ENCODE measurements around the gene CDC42EP2.

CDC42EP2 gene

DNA sequence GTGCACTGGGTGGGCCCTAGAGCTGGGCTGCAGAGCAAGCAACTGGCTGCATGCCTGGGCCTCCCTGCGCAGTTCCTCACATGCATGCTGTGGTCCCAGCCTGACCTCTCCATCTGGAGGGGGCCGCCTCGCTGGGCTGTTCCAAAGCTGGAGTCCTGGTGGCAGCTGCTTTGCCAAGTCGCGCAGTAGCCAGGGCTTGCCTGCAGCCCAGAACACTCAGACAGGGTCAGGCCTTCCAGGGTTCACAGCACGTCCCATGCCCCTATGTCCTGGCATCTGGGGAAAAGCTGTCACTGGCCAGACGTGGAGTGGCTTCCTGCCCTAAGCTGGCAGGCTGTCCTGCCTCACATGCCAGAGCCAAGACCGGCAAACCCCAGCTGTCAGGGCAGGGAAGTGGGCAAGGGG, 16.5 kb upstream of the CDC42EP2 start:
- no peak for DNase-seq

DNA sequence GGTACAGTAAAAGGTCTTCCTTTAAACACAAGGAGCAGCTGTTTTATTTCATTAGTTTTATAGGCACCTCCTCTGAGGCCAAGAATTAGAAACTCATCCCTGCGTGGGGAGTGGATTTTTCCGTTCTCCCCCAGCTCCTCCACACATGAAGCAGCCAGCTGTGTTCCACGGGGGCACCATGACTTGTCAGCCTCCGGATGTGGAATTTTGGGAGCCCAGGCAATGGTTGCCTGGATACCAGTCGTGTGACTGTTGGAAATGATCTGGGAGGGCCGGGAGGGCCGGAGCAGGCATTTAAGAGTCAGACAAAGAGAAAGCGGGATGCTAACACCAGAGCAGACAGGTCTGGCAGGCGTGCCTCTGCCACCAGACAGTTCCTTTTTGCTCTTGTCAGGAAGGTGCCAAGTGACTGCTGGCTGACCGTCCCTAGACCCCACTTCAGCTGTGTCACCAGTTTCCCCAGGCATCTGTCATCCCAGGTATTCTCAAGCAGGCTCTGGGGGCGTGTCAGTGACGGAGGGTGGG, 15.9 kb upstream of the CDC42EP2 start:
- no peak for DNase-seq

DNA sequence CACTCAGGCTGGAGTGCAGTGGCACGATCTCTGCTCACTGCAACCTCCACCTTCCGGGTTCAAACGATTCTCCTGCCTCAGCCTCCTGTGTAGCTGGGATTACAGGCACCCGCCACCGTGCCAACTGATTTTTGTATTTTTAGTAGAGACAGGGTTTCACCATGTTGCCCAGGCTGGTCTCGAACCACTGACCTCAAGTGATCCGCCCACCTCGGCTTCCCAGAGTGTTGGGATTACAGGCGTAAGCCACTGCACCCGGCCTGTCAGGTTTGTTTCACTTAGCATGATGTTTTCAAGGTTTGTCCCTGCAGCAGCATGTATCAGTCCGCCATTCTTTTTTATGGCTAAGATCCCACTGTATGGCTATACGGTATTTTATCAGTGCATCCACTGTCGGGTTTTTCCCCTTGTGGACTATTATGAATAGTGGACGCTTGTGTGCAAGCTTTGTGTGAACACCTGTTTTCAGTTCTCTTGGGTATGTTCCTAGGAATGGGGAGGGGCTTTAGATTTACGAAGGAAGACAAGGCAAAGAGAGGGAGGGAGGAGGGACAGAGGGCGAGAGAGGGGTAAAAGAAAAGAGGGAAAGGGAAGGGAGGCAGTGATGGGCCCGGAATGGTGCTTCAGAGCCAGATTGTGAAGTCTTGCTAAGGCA, 13.9 kb upstream of the CDC42EP2 start:
- DNase-seq = no peak

DNA sequence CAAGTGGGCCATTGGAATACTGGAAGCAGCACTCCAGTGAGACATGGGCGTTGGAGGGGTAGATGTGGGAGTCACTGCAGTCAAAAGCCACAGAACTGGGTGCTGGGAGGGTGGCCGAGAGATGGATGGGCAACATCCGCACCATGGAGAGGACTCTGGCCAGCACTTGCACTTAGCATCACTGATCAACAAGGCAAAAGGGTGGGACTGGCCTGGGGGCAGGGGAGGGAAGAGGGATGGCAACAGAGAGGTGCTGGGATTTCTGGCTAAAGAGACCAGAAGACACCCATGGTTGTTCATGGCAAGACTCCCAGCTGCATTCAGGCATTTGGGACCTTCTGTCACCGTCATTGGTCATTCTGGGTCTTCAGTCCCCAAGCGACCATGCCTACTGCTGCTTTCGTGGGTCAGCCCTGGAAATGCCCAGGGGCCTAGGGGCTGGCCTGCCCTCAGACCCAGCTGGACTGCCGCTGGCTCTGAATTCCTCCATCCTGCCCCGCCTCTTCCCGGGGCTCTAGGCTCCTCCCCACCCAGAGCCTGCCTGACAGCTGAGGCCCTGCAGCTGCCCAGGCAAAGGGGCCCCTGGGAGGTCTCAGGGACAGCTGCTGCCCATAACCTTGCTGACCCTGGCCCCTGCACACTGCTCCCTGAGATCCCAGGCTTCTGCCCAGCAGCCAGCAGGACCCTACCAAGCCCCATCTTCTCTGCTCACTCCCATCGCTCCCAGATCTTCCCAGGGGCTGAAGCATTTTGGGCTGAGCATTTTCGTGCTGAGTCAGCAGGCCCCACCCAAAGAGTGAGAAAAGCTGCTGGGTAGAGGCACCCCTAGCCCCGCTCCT, 13.0 kb upstream of the CDC42EP2 start:
- DNase-seq = peak in 1 of 4 experiments; percentile 15

DNA sequence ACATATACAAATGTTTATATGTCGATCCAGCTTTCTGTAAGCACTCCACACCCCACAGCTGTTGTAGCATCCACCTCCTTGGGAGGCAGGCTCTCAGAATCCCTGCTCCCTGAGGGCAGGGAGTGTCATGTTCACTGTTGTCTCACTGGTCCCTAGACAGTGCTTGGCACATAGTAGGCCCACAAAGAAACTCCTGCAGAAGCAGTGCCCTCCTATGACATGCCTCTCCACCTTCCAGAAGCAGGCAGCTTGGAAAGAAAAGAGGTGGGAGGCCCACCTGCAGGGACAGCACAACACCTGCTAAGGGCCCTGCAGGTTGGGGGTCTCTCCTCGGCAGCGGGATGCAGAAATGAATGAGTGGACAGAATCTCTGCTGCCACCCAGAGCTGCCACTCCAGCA, 11.1 kb upstream of the CDC42EP2 start:
- DNase-seq = no peak

DNA sequence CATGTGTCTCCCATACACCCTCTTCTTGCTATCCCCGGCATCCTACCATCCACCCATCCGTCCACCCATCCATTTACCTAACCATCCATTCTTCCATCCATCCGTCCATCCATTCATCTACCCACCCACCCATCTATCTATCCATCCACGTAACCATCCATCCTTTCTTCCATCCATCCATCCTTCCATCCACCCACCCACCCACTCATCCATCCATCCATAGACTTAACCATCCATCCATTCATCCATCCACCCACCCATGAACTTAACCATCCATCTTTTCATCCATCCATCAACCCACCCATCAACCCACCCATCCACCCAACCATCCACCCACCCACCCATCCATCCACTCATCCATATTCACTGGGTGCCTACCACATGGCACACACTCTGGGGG, 10.6 kb upstream of the CDC42EP2 start:
- DNase-seq = no peak

DNA sequence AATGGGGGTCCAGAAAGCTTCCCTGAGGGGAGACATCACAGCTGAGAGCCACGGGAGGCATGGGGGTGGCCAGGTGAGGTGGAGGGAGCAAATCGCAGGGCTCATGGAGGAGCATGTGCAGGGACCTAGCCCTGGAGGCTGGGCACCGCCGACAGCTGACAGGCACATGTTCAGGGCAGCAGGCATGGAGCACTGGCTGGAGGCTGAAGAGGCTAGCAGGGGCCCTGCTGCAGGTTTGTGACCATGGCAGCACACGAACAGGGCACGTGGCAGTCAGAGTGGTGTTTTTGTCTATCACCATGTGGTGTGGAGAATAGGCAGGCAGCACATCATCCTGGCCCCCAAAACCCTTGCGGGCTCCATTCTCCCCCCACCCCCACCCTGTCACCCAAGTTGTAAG, 10.1 kb upstream of the CDC42EP2 start:
- DNase-seq = no peak

DNA sequence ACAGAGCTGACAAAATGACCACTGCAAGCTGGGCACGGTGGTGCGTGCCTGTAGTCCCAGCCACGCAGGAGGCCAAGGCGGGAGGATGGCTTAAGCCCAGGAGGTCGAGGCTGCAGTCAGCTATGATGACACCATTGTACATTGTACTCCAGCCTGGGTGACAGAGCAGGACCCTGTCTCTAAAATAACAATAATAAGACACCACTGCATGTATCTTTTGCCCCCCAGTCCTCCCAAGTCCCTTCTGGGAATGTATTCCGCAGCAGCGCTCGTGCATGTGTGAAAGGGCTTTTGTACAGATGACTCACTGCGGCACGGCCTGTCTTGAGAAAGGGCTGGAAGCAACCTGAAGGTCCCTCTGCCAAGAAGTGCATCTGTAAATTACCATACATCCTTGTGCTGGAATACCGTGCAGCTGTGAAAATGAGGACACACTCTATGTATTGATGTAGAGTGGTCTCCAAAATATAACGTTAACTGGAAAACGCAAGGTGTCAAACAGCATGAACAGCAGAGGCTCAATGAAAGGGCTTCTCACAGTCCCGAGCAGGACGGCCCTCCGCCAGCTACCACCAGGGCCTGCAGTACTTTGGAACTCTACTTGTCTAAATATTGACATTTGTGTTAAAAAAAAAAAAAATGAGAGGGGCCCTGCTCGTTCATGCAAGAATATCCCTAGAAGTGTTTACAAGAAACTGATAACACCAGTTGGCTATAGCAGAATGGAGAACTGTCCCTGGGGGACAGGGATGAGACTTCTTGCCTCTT, 9.0 kb upstream of the CDC42EP2 start:
- DNase-seq = no peak

DNA sequence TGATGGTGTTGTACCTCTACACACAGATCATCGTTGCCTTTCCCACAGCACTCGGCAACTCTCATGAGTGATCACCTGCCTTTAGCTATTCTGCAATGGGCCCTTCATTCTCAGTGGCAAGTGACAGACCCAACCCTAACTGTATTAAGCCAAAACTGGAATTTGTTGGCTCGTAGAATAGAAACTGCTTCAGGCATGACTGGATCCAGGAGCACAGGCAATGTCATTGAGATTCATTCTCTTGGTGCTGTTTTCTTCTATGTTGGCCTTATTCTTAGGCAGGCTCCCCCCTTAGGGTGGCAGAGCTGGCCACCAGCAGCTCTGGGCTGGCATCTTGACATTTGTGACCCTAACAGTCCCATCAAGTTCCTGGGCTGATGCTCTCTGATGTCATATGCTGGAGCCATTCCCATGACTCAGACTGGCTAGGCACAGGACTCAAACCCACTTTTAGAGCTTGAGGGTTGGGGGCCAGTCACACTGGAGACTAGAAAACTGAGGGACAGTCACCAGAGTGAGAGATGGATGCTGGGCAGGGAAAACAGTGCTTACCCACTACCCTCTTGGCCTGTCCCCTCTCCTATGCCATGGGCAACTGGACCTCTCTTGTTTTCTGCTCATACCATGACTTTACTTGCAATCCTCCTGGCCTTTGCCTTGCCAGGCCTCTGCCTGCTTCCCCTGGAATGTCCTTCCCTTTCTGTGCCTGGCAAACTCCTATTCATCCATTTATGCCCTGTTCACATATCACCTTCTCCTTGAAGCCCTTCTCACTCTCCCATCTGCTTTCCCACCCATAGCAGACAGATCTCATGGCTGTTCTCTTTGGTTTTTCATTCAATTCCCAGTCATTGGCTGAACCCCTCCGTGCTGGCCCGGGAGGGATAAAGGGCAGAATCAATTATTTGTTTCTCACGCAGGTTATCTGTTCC, 7.1 kb upstream of the CDC42EP2 start:
- DNase-seq = peak in 2 of 4 experiments; percentile 24 to 39

DNA sequence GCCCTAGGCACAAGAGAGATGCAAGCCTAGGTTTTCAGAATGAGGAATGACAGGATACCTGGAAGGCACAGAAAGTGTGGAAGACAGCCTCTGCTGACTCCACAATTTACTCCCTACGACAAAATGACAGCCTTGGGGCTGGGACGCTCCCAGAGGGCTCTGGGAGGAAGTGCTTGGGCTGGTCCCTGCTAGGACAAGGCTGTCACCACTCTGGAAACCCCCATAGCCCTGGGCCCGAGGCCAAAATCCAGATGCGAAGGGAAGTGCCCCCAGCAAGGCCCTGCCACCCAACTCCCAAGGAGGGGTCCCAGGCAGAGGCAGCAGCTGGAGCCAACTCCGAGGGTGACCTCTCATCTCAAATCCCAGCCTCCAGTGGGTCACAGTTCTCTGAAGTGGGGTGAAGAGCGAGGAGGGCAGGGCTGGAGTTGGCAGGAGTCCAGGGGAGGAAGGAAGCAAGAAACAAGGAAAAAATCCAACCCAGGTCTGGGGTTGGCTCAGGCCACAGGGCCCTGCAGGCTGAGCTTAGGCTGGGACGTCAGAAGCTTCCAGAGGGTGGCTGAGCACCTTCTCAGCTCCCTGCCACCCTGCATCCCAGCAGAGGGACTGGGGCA, 6.3 kb upstream of the CDC42EP2 start:
- DNase-seq = peak; percentile 83 to 91 (median 86)

DNA sequence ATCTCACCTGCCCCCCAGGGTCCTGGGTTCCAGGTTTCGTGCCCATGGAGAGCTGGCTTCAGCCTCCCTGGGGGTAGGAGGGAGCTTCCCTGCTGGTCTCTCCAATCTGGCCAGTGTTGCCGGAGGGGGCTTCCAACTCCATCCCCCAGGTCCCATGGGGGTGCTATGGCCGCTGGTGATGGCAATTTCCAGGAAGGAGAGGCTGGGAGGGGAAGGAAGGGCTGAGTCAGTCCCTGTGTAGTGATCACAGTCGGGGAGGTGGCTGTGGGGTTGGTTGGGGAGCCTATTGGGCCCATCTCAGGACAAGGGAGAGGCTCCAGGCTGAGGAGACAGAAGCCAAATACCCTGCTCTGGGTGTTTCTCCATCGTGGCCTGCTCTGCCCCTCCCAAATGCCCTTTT, 5.7 kb upstream of the CDC42EP2 start:
- peak in 3 of 4 experiments; percentile 14 to 30 (median 22) for DNase-seq

DNA sequence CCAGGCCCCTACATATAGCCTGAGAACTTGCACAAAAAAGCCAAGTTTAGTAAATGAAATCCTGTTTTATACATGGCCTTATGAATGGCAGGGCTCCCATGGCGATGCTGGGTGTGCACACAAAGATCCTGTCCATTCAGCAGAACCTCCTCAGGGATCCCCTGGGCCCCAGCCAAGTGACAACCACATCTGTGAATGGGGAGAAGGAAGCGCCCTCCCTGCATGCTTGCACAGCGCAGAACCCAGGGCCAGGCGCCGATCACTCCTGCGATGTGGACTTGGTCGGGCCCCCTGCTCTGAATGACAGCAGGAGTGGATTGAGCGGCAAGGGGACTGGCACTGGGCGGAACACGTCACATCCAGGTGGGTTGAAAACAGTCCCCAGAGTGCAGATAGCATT, 4.5 kb upstream of the CDC42EP2 start:
- peak; percentile 52 to 73 (median 65) for DNase-seq

DNA sequence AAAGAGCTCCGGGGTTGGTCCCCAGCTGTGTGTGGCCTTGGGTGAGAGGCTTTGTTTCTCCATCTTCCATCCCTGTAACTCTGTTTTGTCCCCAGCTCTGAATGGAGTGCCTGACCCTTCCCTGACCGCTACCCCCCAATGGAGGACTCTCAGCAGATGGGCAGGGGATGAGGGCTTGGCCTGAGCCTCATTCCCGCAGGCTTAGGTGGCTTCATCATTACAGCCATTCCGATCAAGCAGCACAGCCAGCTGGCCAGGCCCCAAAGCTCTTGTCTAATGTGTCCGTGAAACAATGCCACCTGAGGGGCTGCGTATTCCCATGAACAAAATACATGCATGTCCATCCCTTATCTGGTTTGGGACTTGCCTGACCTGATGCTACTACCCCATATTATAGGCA, 3.9 kb upstream of the CDC42EP2 start:
- DNase-seq = no peak

DNA sequence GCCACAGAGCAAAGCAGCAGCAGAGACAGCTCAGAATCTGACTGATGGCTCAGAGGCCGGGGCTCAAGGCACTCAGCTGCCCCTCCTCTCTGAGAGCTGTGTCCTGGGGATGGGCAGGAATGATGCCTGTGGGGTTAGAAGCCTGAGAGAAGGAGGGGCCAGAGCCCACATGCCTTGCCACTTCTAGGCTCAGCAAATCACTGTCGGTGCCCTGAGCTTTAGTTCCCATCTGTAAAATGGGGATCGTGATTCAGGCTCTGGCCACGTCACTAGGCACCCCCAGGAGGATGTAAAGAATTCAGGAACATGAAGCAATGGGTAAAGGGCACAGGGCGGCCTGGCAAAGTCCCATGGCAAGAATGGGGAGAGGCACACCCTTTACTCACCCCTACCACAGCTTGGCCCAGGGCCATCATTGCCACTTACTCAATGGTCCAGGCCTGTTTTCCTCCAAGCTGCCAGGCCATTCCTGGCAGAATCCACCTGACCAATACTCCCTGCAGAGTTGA, 3.4 kb upstream of the CDC42EP2 start:
- DNase-seq = peak; percentile 58 to 78 (median 68)

DNA sequence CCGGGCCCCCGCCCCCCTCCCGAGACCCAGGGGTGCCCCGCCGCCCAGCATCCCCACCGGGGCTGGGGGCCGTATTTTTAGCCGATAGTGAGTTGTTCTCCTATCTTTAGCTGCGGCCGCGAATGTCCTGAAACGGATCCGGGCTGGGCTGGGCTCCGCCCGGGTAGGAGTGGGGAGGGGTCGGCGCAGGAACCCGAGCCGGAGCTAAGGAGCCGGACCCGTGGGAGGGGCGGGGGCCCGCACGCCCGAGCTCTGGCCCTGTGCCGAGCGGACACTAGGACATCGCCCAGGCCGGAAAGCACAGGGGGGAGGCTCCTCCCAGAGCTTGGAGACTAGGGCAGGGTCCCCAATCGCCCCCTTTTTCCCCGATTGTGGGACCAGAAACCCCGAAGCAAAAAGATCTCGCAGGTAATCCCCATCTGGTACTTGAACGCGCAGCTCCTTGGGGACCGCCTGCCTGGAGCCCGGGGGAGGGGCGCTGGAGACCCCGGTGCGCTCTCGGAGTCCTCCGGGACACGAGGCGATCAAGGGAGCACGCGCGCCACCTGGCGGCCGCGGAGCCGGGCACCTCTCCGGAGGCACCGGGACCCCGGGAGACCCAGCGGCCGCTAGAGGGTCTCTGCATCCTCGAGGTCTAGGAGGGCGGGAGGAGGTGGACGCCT, 669 bp downstream of the CDC42EP2 start:
- peak; percentile 70 to 92 (median 81) for DNase-seq

DNA sequence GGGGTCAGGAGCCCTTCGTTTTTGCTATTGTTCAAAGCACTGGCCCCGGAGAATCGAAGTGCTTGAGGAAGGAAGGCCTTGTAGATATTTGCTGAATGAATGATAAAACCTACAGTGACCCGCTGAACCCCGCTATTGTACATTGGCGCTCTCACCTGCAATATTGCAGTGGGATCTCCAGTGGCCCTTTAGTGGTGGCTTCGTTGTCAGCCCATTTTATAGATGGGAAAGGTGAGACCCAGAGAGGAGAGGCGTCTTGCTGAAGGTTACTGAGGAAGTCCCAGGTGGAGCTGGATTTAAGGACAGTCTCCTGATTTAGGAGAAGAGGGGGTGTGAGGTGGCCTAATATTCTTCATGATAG, 1.2 kb downstream of the CDC42EP2 start:
- no peak for DNase-seq

DNA sequence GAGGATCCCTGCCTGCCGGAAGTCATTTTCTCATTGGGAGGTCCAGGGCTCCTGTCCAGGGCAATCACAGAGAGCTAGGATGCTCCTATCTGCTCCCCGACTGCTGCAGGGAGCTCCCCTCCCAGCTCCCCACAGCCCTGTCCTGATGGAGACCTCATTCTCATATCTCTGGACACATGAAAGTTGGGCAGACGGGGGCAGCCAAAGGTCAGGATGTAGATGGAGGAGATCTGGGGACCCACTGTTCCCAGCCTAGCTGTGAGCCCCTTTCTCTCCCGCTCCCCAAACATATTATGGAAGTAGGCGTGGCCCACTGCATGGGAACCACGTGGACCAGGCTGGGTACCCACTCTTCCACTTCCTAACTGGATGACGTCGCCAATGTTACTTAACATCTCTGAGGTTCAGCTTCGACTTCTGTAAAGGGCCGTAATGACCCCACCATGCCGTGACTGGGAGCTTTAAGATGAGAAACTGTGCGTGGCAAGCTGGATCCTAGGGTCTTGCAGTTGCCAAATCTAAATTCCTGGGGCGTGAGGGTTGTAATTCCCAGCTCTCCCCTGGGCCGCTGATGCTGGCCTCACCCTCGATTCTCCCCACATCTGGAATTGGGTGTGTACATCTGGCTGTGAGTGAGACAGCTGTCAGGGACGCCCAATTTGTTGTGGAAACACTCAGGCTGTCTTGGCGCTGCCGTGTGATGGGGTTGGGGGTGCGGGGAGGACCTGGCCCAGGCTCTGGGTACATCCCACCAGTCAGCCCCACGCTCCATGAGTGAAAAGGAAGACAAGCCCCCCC, 1.8 kb downstream of the CDC42EP2 start:
- peak; percentile 76 to 89 (median 80) for DNase-seq

DNA sequence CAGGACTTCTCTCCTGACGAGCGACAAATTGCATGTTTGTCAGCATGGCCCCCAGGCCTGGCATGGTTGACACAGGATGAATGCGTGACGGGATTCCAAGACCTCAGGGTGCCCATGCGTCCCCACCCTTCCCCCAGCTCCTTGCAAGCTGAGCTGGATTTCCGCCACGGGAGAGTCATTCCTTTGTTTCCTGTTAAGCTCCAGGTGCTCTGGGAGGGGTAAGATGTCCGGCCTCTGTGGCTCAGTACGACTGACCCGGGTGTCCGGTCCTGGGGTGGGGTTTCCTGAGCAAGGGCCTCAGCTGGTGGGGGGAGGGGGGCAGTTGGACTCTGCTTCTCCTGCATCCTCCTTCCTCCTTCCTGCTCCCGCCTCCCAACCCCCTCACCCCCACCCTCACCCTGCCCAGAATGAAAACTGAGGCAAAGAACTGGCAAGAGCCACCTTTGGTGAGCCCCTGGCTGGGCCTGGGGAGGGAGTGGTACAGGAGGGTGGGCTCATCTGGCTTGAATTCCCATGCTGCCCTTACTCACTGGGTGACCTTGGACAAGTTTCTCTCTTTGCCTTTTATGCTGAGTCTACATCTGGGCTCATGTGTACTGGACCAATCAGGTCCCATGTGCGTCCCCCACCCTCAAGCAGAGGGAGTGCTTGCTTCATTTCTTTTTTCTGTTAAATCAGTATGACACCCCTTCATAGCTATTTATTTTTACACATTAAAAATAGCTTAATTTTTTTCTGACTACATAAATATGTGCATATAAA, 2.5 kb downstream of the CDC42EP2 start:
- DNase-seq = no peak
